ENCODE data around the gene LAMA5.

LAMA5 gene

GRCh38 chr20:62286493-62287064 is 80.5 kb downstream of the LAMA5 start:
- DNase-seq (ENCODE audit: low spot score) = no peak

GRCh38 chr20:62285722-62286121 is 81.4 kb downstream of the LAMA5 start:
- DNase-seq (ENCODE audit: low spot score) = no peak

DNA sequence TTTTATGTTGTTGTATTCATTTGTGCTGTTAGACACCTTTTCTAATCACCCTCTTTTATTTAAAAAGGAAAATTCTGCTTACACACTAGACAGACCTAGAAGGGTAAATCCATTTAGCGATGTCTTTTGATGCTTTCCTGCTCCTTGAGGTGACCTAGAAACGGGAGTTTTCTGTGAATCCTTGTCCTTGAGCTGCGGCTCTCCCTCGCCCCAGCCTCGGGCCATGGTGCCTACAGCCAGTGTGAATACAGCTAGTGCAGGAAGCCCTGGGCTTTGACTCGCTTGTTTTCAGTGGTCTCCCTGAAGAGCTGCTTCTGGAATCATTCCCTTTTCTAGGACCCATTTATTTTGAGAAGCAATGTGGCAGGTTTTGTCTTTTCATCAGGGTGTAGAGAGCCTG is 82.0 kb downstream of the LAMA5 start:
- no peak for DNase-seq (ENCODE audit: low spot score)

DNA sequence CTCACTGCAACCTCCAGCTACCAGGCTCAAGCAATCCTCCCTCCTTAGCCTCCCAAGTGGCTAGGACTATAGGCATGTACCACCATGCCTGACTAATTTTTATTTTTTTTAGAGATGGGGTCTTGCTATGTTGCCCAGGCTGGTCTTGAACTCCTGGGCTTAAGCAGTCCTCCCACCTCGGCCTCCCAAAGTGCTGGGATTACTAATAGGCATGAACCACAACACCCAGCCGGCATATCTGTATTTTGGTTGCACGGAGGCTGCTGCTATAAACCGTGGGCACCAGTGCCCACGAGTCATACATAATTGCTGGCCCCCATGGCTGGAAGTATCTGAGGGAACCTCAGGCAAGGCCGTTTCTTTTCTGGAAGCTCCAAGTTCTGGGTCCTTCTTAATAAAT is 82.7 kb downstream of the LAMA5 start:
- DNase-seq (ENCODE audit: low spot score) = no peak

GRCh38 chr20:62282877-62283503 is 84.1 kb downstream of the LAMA5 start:
- no peak for DNase-seq (ENCODE audit: low spot score)

GRCh38 chr20:62282103-62282502 is 85.0 kb downstream of the LAMA5 start:
- no peak for DNase-seq (ENCODE audit: low spot score)

DNA sequence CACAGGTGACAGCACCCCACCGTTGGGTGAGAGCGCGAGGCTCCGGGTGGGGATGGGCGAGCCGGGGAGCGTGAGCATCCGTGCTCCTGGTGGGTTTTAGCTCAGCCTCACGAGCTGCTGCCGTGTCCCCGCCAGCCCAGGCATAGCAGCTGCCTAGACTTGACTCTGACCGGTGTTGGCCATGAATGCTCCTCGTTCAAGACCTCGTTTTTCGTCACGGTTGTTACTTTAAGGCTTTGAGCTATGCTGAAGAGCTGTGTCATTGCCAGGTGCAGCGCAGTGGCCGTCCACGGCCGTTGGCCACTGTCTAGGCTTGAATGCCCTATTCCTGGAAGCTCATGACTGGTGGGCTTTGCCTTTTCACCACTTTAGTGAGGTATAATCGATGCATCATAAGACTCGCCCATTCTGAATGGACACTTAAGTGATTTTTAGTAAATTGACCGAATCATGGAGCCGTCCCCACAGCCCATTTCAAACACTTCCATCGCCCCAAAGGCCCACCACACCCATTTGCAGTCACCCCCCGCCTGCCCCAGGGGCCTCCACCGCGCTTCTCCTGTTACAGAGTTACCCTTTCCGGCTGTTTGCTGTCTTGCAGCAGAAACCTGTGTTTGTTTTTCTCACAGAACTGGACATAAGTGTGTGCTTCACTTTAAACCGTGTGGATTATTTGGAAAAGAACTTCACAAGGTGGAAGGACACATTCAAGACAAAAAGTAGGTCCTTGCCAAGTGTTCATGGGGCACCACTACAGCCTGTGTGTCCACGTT is 85.8 kb downstream of the LAMA5 start:
- DNase-seq (ENCODE audit: low spot score) = no peak

DNA sequence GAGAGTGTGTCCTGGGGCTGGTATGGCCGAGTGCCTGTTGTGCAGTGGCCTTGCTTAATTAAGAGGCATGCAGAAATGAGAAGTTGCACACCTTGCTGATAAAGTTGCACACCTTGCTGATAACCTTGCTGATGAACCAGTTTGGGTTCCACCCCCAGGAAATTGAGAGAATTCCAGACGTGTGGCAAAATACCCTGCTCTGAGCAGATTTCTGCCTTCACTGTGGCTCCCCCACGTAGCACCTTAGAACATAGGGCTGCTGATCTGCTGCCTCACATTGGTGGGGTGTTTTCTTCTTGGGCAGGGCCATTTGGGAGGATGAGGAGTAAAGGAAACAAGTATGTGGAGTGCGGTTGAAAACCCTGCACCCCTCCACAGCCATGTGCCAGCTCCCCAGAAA is 86.8 kb downstream of the LAMA5 start:
- no peak for DNase-seq (ENCODE audit: low spot score)

DNA sequence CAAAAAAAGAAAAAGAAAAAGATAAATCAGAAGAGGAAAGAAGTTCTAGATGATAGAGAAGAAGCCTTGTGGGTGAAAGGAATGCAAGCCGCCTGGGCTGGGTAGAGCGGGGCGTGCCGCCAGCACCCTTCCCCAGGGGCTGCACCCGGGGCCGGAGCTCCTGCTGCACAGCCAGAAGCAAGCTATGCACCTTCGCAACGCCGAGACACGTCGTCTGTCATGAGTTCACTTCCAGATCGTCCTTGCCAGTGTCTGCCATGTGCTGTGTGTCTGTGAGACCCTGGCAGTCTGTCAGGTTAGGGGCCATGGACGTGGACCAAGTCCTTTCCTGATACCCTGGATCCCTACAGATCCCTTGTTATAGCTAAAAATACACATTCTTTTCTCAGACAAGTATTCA is 89.9 kb downstream of the LAMA5 start:
- no peak for DNase-seq (ENCODE audit: low spot score)

GRCh38 chr20:62276439-62276838 is 90.7 kb downstream of the LAMA5 start:
- peak; percentile 76 for DNase-seq (ENCODE audit: low spot score)

- DNase-seq (ENCODE audit: low spot score) = no peak
Measured at GRCh38 chr20:62275219-62275618, 91.9 kb downstream of the LAMA5 start.

GRCh38 chr20:62274332-62274950 is 92.7 kb downstream of the LAMA5 start:
- DNase-seq (ENCODE audit: low spot score) = no peak

DNA sequence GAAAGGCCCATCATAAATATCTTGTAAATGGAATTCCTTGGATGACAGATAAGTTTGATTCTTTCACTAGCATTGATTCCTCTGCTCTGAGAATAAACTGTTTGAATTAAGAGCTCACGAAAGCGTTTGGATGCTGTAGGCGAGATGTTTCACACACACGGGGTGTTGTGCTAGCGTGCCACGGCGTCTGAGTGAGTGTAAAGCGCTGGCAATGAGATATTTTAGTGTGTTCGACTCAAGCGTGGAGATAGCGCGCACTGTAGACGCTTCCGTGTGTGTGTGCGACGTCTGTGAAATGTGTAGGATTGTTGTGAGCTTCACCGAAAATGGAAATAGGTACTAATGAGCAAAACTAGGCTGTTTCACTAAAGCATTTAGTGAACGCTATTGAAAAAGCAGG is 93.7 kb downstream of the LAMA5 start:
- no peak for DNase-seq (ENCODE audit: low spot score)

DNA sequence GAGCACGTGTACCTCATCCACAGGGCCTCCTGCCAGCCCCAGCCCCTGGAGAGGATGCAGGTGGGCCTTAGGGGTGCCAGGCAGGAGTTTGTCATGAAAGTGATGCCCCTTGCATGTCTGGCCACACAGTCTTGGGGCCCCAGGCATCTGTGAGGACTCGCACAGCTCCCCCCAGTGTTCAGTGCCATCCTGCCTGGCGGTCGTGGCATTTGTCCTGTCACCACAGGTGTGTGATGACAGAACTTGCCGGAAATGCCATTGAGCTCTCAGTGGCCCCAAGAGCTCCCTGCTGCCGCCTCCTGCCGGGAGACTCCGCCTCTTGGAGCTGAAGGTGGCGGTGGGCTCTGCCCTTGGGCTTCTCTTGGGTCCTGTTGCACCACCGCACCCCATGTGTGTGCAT is 94.9 kb downstream of the LAMA5 start:
- DNase-seq (ENCODE audit: low spot score) = no peak

DNA sequence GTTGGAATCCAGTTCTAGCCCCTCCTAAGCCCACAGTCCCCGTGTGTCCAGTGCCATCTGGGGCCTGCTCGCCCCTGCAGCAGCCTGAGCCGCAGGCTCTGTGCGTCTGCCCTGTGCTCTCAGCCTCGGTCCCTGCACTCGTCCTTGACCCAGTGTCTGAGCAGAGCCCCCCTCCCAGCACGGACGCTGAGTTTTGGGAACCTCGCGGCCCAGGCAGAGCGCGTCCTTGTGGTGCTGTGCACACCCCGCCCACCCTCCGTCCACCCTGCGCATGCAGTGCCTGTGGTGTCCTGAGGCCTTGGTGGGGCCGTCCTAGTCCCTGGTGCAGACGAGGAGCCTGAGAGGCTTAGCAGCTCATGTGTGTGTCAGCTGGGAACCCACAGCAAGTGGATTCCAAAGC is 97.2 kb downstream of the LAMA5 start:
- DNase-seq (ENCODE audit: low spot score) = no peak

- no peak for DNase-seq (ENCODE audit: low spot score)
Measured at GRCh38 chr20:62269378-62269777, 97.7 kb downstream of the LAMA5 start.

DNA sequence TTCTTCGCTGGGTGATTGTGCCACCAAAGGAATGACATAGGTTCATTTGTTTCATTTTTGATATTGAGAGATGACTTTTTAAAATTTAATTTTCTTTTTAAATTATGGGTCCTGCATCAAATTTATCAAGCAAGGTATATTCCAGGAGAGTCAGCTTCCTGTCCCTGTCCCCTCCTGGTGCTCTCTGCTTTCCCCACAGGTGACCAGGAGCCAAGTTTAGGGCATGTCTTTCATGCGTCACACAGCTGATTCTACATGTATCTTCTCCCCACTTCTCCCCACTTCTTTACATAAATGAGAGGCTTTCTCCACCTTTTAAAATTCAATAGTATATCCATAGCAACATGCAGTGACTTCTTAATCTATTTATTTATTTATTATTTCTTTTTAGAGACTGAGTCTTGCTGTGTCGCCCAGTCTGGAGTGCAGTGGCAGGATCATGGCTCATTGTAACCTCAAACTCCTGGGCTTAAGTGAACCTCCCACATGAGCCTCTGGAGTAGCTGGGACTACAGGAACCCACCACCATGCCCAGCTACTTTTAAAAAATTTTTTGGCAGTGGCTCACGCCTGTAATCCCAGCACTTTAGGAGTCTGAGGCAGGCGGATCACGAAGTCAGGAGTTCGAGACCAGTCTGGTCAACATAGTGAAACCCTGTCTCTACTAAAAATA is 98.7 kb downstream of the LAMA5 start:
- no peak for DNase-seq (ENCODE audit: low spot score)

GRCh38 chr20:62267543-62267942 is 99.6 kb downstream of the LAMA5 start:
- DNase-seq (ENCODE audit: low spot score) = no peak

GRCh38 chr20:62266851-62267250 is 100.3 kb downstream of the LAMA5 start:
- DNase-seq (ENCODE audit: low spot score) = no peak

DNA sequence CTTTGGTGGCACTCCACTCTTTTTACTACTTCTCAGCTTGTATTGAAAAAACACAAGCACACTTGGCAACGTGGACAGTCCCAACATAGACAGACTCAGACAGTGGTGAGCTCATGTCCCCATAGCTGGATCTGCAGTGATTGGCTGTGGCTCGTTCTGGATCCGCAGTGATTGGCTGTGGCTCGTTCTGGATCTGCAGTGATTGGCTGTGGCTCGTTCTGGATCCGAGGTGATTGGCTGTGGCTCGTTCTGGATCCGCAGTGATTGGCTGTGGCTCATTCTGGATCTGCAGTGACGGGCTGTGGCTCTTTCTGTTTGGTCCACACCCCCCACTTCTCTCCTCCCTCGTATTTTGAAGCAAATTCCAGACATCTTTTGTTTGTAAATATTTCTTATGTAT is 100.8 kb downstream of the LAMA5 start:
- no peak for DNase-seq (ENCODE audit: low spot score)

DNA sequence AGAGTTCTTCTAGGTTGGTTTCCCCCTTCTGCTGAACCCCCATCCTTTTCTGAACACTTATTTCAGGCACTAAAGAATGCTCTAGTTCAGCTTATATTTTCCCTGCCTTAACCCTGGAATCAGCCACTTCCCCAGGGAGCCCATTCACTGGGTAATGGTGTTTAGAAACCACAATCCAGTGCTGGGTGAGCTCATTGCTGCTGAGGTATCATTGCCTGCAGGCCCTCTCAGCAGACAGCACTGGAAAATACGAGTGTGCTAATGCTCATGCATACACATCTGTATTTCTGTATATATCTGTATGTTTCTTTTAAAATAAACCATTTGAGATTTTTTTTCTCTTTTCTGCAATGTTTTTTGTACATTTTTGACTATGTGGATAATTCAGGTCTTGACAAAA is 101.7 kb downstream of the LAMA5 start:
- DNase-seq (ENCODE audit: low spot score) = no peak

DNA sequence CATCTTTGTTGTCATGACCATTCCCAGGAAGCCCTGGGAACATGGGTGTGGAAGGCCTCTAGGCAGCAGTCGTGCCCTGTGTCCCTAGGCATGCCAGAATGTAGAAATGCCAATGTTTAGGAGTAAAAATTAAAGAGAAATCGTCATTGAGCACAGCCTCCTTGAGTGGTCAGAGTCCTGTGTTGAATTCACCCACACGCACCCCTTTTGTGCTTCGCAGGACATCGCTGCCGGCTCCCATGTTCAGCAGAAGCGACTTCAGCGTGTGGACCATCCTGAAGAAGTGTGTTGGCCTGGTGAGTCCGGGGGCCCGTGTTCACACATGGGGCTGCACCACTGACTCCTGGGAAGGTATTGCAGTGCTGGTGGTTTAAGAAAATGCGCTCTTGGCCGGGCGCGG is 103.7 kb downstream of the LAMA5 start:
- no peak for DNase-seq (ENCODE audit: low spot score)

DNA sequence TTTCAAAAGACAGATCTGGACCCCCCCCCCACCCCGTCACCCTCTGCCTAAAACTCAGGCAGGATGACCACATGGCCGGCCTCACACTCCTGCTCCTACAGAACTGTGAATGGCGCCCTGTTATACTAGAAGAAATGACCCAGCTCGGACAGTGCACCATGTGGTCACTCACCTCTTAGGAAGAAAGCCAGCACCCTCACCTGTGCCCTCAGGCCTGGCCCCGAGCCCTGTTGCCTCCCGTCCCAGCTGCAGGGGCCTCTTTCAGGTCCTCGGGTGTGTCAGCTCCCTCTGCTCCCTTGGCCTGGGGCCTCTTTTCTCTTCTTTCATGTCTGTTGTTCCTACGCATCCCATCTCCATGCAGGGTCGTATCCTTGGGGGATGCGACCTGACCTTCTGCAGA is 105.0 kb downstream of the LAMA5 start:
- no peak for DNase-seq (ENCODE audit: low spot score)

Data from left forelimb (tissue), 1 donor.